Measurements from ENCODE around the gene P2RX4.
A peak's percentile ranks its signal among the peaks of the same experiment; 100 is the strongest.

P2RX4 gene

GRCh38 chr12:121214855-121215745, 5.2 kb downstream of the P2RX4 start:
- TF ChIP-seq CTCF (IDR thresholded peaks at IDR 0.05; ENCODE audit: insufficient read depth, low read depth, low read length, missing control alignments), result no peak
- peak; percentile 40 for DNase-seq (ENCODE audit: low read depth)
- no peak overlapping the region for H3K4me3 ChIP-seq (ENCODE audit: low read depth, low read length)

DNA sequence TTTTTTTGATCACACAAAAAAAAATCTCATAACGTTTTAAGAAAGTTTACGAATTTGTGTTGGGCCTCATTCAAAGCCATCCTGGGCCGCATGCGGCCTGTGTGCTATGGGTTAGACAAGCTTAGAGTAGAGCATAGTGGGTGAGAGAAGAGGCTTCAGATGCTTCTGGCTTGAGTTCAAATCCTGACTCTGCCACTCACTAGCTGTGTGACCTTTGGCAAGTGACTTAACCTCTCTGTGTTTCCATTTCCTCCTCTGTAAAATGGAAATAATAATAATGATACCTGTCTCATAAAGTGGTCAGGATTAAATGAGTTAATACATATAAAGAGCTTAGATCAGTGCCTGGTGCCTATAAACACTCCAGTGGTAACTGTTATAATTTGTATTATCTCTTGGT, 6.2 kb downstream of the P2RX4 start:
- DNase-seq (ENCODE audit: low read depth), result no peak
- no peak for TF ChIP-seq CTCF (IDR thresholded peaks at IDR 0.05; ENCODE audit: insufficient read depth, low read depth, low read length, missing control alignments)
- H3K4me3 ChIP-seq (ENCODE audit: low read depth, low read length), result no peak overlapping the region

DNA sequence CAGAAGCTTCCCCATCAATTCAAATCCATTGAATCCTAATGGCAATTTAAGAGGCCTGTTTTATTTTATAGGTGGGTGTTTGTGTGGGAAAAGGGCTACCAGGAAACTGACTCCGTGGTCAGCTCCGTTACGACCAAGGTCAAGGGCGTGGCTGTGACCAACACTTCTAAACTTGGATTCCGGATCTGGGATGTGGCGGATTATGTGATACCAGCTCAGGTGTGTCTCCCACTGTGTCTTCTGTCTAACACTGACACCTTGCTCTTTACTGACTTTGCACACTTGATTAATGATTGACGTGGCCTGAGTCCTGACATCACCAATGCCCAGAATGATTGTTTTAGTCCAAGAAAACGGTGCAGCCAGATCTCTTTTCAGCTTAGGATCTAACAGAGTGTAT, 7.1 kb downstream of the P2RX4 start:
- no peak overlapping the region for H3K4me3 ChIP-seq (ENCODE audit: low read depth, low read length)
- TF ChIP-seq CTCF (IDR thresholded peaks at IDR 0.05; ENCODE audit: insufficient read depth, low read depth, low read length, missing control alignments), result no peak
- DNase-seq (ENCODE audit: low read depth), result no peak

DNA sequence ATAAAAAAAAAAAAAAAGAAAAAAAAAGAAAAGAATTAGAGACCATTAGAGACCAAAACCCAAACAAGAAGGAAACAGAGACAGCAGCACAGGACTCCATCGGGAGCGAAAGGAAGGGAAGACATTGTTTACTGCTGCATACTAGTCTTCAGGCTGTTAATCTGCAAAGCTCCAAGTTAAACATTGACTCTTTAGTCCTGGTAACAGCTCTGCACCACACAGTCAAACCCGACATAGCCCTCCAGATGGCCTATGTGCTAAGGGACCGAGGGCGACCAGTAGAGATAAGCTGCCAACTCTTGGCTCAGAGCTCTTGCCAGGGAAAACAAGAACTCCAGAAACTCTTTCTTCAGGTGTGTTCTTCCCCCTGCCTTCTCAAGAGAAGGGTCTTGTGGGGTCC, 7.8 kb downstream of the P2RX4 start:
- no peak for DNase-seq (ENCODE audit: low read depth)
- no peak for TF ChIP-seq CTCF (IDR thresholded peaks at IDR 0.05; ENCODE audit: insufficient read depth, low read depth, low read length, missing control alignments)
- H3K4me3 ChIP-seq (ENCODE audit: low read depth, low read length), result no peak overlapping the region

DNA sequence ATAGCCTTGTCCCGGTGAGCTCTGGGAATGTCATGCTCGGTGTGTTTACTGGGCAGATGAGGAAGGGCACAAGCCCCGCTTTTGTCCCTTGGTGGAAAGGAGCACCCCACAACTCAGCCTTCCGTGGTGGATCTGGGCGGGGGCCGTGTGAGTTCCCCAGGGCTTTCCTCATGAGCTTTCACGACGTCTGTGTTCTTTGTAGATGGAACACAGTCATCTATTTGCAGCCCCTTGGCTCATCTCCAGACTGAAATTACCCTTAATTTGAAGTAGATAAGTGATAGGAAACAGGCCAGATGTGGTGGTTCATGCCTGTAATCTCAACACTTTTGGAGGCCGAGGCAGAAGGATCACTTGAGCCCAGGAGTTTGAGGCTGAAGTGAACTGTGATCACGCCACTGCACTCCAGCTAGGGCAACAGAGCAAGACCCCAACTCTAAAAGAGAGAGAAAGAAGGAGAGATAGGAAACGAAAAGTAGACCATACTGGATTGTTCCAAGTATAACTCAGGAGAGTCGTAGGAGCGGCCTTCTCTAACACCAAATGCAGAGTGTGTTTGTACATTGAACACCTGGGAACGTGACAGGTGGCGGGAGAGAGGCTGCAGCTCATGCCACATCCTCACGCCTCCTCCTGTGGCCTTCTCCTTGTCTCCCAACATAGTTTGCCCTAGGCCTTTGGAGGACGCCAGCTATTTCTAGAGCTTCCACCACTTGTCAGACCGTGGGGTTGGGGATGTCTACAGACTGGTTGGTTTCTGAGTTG, 8.8 kb downstream of the P2RX4 start:
- no peak overlapping the region for H3K4me3 ChIP-seq (ENCODE audit: low read depth, low read length)
- DNase-seq (ENCODE audit: low read depth), result no peak
- no peak for TF ChIP-seq CTCF (IDR thresholded peaks at IDR 0.05; ENCODE audit: insufficient read depth, low read depth, low read length, missing control alignments)

DNA sequence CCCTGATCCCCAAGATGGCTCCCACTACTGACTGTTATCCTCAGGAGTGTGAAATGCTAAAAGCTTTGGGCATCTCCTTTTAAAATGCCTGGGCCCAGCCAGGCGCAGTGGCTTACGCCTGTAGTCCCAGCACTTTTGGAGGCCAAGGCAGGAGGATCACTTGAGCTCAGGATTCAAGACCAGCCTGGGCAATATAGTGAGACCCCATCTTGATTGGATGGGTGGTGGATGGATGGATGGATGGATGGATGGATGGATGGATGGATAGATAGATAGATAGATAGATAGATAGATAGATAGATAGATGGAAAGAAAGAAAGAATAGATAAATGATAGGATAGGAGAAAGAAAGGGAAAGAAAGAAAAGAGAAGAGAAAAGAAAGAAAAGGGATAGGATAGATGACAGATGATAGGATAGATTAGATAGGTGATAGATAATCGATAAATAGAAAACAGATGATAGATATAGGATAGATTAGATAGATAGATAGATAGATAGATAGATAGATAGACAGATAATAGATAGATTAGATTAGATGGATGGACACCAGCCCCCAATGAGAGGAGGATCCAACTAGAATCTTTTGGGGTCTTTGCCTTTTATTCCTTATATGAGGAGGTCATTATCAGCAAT, 9.5 kb downstream of the P2RX4 start:
- no peak overlapping the region for H3K4me3 ChIP-seq (ENCODE audit: low read depth, low read length)
- no peak for DNase-seq (ENCODE audit: low read depth)
- no peak for TF ChIP-seq CTCF (IDR thresholded peaks at IDR 0.05; ENCODE audit: insufficient read depth, low read depth, low read length, missing control alignments)

Measured in GM12865 (cell line).